ENCODE measurements around the gene KRT10.

Gene KRT10

DNA sequence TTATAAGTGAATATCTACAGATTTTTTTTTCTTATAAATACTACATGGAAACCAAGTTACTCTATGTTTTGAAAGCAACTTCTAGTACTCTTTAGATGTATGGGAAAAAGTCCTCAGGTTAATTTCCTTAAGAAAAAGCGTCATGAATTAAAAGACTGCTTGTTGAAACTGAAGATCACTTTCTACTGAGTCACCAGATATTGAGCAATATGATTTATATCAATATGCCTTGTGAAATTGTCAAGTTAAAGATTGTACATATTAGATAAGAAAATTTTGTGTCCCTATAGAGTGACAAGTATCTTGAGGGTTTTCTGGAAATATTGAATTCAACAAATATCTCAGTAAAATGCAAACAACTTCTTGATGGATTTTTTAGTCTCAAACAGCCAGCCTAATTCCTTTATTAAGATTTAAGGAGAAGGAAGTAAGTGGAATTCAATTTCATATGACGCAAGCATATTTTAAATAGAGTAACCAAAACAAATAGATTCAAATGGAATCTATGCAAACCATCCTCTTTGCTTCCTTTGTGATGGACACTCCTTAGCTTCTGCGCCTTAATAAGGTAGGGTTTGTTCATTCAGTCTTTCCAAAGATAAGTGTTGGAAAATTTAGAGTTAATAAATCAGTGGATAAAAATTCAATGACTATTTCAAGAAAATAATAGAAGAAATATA lies 28.0 kb upstream of the KRT10 start:
- no peak overlapping the region for H3K9ac ChIP-seq (ENCODE audit: low read depth, low read length)
- no peaks in the 10 kb centered on the region for H3K27me3 ChIP-seq (ENCODE audit: control insufficient read depth, insufficient read depth, low read length)
- peak overlapping the region; percentile 12 for H3K4me2 ChIP-seq (ENCODE audit: low read length)
- peaks cover 22% of the 10 kb centered on the region for H3K4me1 ChIP-seq (ENCODE audit: control insufficient read depth, insufficient read depth, low read length)
- no peaks in the 10 kb centered on the region for H3K9me3 ChIP-seq (replicated peaks; ENCODE audit: low read length)
- H3K36me3 ChIP-seq (ENCODE audit: insufficient read depth, low read length): no peaks in the 10 kb centered on the region
- H3K4me3 ChIP-seq (ENCODE audit: low read length): no peak overlapping the region

GRCh38 chr17:40849723-40850122 lies 27.3 kb upstream of the KRT10 start:
- no peak overlapping the region for H3K9ac ChIP-seq (ENCODE audit: low read depth, low read length)
- H3K9me3 ChIP-seq (replicated peaks; ENCODE audit: low read length): no peaks in the 10 kb centered on the region
- no peak overlapping the region for H3K4me3 ChIP-seq (ENCODE audit: low read length)
- peaks cover 17% of the 10 kb centered on the region for H3K4me1 ChIP-seq (ENCODE audit: control insufficient read depth, insufficient read depth, low read length)
- no peaks in the 10 kb centered on the region for H3K36me3 ChIP-seq (ENCODE audit: insufficient read depth, low read length)
- no peaks in the 10 kb centered on the region for H3K27me3 ChIP-seq (ENCODE audit: control insufficient read depth, insufficient read depth, low read length)
- no peak overlapping the region for H3K4me2 ChIP-seq (ENCODE audit: low read length)

DNA sequence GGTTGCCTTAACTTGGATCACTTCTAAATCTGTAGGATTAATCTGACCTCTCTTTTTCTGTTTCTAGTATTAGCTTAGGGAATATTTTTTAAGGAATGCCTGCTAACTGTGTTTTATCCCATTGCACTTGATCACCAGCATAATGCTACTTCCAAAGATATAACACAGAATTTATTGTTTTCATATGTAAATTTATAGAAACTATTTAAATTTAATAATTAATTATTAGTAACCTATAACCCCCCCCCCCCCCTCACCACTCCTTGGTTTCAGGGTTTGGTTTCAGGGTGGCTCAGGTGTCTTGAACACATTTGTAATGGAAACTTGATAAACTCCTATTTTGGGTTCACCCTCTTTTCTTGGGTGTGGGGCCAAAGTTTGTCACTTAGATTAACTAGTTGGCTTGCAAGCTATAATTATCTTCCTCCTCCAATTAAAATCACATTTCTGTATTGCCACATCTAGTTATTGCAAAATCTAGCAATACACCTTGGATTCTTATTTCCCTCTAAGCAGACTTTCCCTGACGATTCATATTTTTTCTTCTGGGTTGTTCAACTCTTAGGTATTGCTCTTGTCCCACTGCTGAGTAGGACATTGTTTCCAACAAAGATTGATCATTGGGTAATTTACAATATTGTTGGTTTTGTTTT lies 26.3 kb upstream of the KRT10 start:
- H3K36me3 ChIP-seq (ENCODE audit: insufficient read depth, low read length): no peaks in the 10 kb centered on the region
- no peak overlapping the region for H3K4me2 ChIP-seq (ENCODE audit: low read length)
- H3K27me3 ChIP-seq (ENCODE audit: control insufficient read depth, insufficient read depth, low read length): no peaks in the 10 kb centered on the region
- H3K4me1 ChIP-seq (ENCODE audit: control insufficient read depth, insufficient read depth, low read length): peaks cover 13% of the 10 kb centered on the region
- no peak overlapping the region for H3K9ac ChIP-seq (ENCODE audit: low read depth, low read length)
- H3K9me3 ChIP-seq (replicated peaks; ENCODE audit: low read length): no peaks in the 10 kb centered on the region
- H3K4me3 ChIP-seq (ENCODE audit: low read length): no peak overlapping the region

DNA sequence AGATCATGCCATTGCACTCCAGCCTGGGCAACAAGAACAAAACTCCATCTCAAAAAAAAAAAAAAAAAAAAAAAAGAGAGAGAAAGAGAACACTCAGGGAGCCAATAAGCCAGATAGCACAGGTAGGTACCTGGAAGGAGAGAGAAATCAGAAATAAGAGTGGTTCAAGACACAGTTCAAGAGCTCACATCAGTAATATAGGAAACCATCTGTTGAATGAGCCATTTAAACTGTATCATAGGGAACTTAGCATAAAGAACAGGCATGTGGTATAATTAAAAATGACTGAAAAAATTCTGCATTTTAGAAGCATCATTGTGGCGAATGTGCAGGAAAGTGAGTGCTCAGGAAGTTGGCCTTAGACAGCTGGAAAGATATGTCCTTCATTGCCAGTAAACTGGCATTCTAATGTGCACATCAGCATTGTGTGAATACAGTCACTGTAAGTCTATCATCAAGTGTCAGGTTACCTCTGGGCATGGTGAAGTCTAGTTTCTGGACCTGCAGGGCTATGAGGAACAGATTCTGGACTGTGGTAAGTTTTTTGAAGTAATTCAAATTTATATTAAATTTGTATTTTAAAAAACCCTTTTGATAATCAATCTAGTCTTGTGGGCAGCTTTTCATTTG lies 24.2 kb upstream of the KRT10 start:
- H3K9ac ChIP-seq (ENCODE audit: low read depth, low read length): no peak overlapping the region
- no peak overlapping the region for H3K4me2 ChIP-seq (ENCODE audit: low read length)
- H3K27me3 ChIP-seq (ENCODE audit: control insufficient read depth, insufficient read depth, low read length): no peaks in the 10 kb centered on the region
- H3K9me3 ChIP-seq (replicated peaks; ENCODE audit: low read length): no peaks in the 10 kb centered on the region
- H3K36me3 ChIP-seq (ENCODE audit: insufficient read depth, low read length): no peaks in the 10 kb centered on the region
- peaks cover 13% of the 10 kb centered on the region for H3K4me1 ChIP-seq (ENCODE audit: control insufficient read depth, insufficient read depth, low read length)
- no peak overlapping the region for H3K4me3 ChIP-seq (ENCODE audit: low read length)

DNA sequence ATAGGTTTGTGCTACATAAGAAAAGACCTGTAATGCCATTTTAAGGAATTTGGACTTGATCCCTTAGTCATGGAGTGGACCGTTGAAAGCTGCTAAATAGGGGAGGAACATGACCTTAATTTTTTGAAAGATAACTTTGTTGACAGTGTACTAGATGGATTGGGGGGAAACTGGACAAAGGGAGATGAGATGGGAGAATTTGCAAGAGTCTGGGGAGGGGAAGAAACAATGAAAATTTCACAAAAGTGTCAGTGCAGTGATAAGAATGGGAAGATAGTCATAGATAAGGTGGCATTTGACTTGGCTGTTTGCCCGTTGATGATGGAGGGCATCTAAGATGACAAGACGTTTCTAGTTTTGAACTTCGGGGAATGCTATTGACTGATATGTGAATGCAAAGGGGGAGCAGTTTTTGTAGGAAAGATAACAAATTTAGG lies 22.3 kb upstream of the KRT10 start:
- no peak overlapping the region for H3K9ac ChIP-seq (ENCODE audit: low read depth, low read length)
- no peaks in the 10 kb centered on the region for H3K27me3 ChIP-seq (ENCODE audit: control insufficient read depth, insufficient read depth, low read length)

GRCh38 chr17:40843242-40843641 lies 20.8 kb upstream of the KRT10 start:
- Histone ChIP-seq H3K4me1 (ENCODE audit: control insufficient read depth, insufficient read depth, low read length) (no peaks in the 10 kb centered on the region), H3K4me3 (ENCODE audit: low read length) (no peak overlapping the region), H3K27me3 (ENCODE audit: control insufficient read depth, insufficient read depth, low read length) (no peaks in the 10 kb centered on the region), H3K4me2 (ENCODE audit: low read length) (no peak overlapping the region), H3K9me3 (replicated peaks; ENCODE audit: low read length) (no peaks in the 10 kb centered on the region), H3K9ac (ENCODE audit: low read depth, low read length) (no peak overlapping the region), H3K36me3 (ENCODE audit: insufficient read depth, low read length) (no peaks in the 10 kb centered on the region)

More for the DNA sequence above, 22.3 kb upstream of the KRT10 start:
- Histone ChIP-seq H3K4me2 (ENCODE audit: low read length) (no peak overlapping the region), H3K4me1 (ENCODE audit: control insufficient read depth, insufficient read depth, low read length) (no peaks in the 10 kb centered on the region), H3K4me3 (ENCODE audit: low read length) (no peak overlapping the region), H3K36me3 (ENCODE audit: insufficient read depth, low read length) (no peaks in the 10 kb centered on the region), H3K9me3 (replicated peaks; ENCODE audit: low read length) (no peaks in the 10 kb centered on the region)

- Histone ChIP-seq H3K4me1 (ENCODE audit: control insufficient read depth, insufficient read depth, low read length) (no peaks in the 10 kb centered on the region), H3K9me3 (replicated peaks; ENCODE audit: low read length) (no peaks in the 10 kb centered on the region), H3K27me3 (ENCODE audit: control insufficient read depth, insufficient read depth, low read length) (no peaks in the 10 kb centered on the region), H3K4me2 (ENCODE audit: low read length) (no peak overlapping the region), H3K36me3 (ENCODE audit: insufficient read depth, low read length) (no peaks in the 10 kb centered on the region), H3K4me3 (ENCODE audit: low read length) (no peak overlapping the region), H3K9ac (ENCODE audit: low read depth, low read length) (no peak overlapping the region)
These were observed 18.8 kb upstream of the KRT10 start for GRCh38 chr17:40841246-40841645.

- no peaks in the 10 kb centered on the region for H3K27me3 ChIP-seq (ENCODE audit: control insufficient read depth, insufficient read depth, low read length)
- H3K4me2 ChIP-seq (ENCODE audit: low read length): no peak overlapping the region
- no peaks in the 10 kb centered on the region for H3K4me1 ChIP-seq (ENCODE audit: control insufficient read depth, insufficient read depth, low read length)
- H3K9me3 ChIP-seq (replicated peaks; ENCODE audit: low read length): no peaks in the 10 kb centered on the region
- no peaks in the 10 kb centered on the region for H3K36me3 ChIP-seq (ENCODE audit: insufficient read depth, low read length)
- no peak overlapping the region for H3K9ac ChIP-seq (ENCODE audit: low read depth, low read length)
- H3K4me3 ChIP-seq (ENCODE audit: low read length): no peak overlapping the region
These were observed 16.8 kb upstream of the KRT10 start for GRCh38 chr17:40839194-40839593.

GRCh38 chr17:40836020-40836419 lies 13.6 kb upstream of the KRT10 start:
- no peak overlapping the region for H3K4me3 ChIP-seq (ENCODE audit: low read length)
- H3K27me3 ChIP-seq (ENCODE audit: control insufficient read depth, insufficient read depth, low read length): no peaks in the 10 kb centered on the region
- no peak overlapping the region for H3K4me2 ChIP-seq (ENCODE audit: low read length)
- no peaks in the 10 kb centered on the region for H3K36me3 ChIP-seq (ENCODE audit: insufficient read depth, low read length)
- no peaks in the 10 kb centered on the region for H3K4me1 ChIP-seq (ENCODE audit: control insufficient read depth, insufficient read depth, low read length)
- no peaks in the 10 kb centered on the region for H3K9me3 ChIP-seq (replicated peaks; ENCODE audit: low read length)
- H3K9ac ChIP-seq (ENCODE audit: low read depth, low read length): no peak overlapping the region

DNA sequence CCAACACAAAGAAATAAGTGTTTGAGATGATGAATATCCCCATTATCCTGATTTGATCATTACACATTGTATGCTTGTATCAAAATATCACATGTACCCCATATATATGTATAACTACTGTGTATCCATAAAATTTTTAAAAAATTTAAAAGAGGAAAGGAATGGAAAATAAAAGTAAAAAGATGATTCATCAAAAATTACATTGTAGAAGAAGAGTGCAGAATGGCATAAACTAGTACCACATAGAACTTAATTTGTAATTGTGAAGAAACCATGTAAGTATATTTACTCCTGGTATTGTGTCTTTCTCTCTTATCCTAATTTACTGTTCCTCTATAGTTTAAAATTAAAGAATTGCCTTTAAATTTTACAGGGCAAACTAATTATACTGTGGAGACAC lies 11.5 kb upstream of the KRT10 start:
- H3K27me3 ChIP-seq (ENCODE audit: control insufficient read depth, insufficient read depth, low read length): no peaks in the 10 kb centered on the region
- H3K9ac ChIP-seq (ENCODE audit: low read depth, low read length): no peak overlapping the region
- H3K36me3 ChIP-seq (ENCODE audit: insufficient read depth, low read length): no peaks in the 10 kb centered on the region
- H3K4me2 ChIP-seq (ENCODE audit: low read length): no peak overlapping the region
- H3K9me3 ChIP-seq (replicated peaks; ENCODE audit: low read length): no peaks in the 10 kb centered on the region
- H3K4me1 ChIP-seq (ENCODE audit: control insufficient read depth, insufficient read depth, low read length): no peaks in the 10 kb centered on the region
- no peak overlapping the region for H3K4me3 ChIP-seq (ENCODE audit: low read length)

GRCh38 chr17:40832840-40833239 lies 10.4 kb upstream of the KRT10 start:
- H3K36me3 ChIP-seq (ENCODE audit: insufficient read depth, low read length): no peaks in the 10 kb centered on the region
- no peaks in the 10 kb centered on the region for H3K27me3 ChIP-seq (ENCODE audit: control insufficient read depth, insufficient read depth, low read length)
- H3K9ac ChIP-seq (ENCODE audit: low read depth, low read length): no peak overlapping the region
- H3K4me2 ChIP-seq (ENCODE audit: low read length): no peak overlapping the region
- no peaks in the 10 kb centered on the region for H3K9me3 ChIP-seq (replicated peaks; ENCODE audit: low read length)
- no peaks in the 10 kb centered on the region for H3K4me1 ChIP-seq (ENCODE audit: control insufficient read depth, insufficient read depth, low read length)
- no peak overlapping the region for H3K4me3 ChIP-seq (ENCODE audit: low read length)

All from skeletal muscle satellite cell (primary cell).